ENCODE data around the gene REM1. TPM values are rescaled to one million over a fixed set of nuclear protein-coding genes. Genes with fewer than 3 reads are reported as not detected.

Gene REM1, protein sequence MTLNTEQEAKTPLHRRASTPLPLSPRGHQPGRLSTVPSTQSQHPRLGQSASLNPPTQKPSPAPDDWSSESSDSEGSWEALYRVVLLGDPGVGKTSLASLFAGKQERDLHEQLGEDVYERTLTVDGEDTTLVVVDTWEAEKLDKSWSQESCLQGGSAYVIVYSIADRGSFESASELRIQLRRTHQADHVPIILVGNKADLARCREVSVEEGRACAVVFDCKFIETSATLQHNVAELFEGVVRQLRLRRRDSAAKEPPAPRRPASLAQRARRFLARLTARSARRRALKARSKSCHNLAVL
- polyA plus RNA-seq (2012; ENCODE audit: insufficient read length, low read depth): not detected

DNA sequence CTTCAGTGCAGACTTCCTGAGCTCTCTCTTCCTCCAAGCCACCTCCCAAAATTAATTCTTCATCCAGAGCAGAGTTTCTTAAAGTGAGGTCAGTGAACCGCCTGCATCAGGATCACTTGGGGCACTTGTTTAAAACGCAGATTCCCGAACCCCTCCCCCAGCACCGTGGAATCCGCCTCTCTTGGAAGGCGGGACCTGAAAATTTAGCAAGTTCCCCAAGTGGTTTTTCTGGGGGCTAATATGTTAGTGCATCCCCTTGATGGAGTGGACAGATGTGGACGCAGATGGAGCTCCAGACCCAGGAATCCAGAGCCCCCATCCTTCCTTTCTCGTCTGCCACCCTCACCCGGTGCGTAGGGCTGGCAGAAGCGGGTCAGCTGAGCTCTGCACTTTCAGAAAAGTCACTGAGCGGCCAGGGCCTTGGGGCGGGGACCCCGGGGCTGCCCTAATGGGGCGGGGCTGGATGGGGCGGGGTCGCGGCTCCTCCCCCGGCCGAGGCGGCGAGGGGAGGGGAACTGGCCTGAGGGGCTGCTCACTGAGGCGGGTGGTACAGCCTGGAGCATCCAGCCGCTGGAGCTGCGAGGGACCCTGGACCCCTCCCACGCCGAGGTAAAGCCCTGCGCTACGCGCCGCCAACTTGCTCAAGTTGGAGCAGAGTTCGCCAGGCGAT lies at the start of gene REM1, which contains the start of gene DEFB124:
Gene REM1, plus strand, starts transcription at position 531 of the 670 bp plus-strand sequence. CDS start 1,158 bp downstream, outside the sequence.
Gene DEFB124, minus strand, starts transcription at position 370 of the 670 bp plus-strand sequence. CDS start 2,114 bp downstream, outside the sequence.
- TF ChIP-seq, protein P1, sequence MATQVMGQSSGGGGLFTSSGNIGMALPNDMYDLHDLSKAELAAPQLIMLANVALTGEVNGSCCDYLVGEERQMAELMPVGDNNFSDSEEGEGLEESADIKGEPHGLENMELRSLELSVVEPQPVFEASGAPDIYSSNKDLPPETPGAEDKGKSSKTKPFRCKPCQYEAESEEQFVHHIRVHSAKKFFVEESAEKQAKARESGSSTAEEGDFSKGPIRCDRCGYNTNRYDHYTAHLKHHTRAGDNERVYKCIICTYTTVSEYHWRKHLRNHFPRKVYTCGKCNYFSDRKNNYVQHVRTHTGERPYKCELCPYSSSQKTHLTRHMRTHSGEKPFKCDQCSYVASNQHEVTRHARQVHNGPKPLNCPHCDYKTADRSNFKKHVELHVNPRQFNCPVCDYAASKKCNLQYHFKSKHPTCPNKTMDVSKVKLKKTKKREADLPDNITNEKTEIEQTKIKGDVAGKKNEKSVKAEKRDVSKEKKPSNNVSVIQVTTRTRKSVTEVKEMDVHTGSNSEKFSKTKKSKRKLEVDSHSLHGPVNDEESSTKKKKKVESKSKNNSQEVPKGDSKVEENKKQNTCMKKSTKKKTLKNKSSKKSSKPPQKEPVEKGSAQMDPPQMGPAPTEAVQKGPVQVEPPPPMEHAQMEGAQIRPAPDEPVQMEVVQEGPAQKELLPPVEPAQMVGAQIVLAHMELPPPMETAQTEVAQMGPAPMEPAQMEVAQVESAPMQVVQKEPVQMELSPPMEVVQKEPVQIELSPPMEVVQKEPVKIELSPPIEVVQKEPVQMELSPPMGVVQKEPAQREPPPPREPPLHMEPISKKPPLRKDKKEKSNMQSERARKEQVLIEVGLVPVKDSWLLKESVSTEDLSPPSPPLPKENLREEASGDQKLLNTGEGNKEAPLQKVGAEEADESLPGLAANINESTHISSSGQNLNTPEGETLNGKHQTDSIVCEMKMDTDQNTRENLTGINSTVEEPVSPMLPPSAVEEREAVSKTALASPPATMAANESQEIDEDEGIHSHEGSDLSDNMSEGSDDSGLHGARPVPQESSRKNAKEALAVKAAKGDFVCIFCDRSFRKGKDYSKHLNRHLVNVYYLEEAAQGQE (IDR thresholded peaks at IDR 0.05; ENCODE audit: insufficient read depth in 1 of 2, low read depth in 2 of 2, low read length in 2 of 2): no peak
- TF ChIP-seq POLR2AphosphoS5 (IDR thresholded peaks at IDR 0.05; ENCODE audit: low read depth, low read length) (no peak), FOXP2 (optimal IDR thresholded peaks at IDR 0.05; ENCODE audit: borderline replicate concordance, extremely low read depth, extremely low read length, insufficient read depth) (no peak)

DNA sequence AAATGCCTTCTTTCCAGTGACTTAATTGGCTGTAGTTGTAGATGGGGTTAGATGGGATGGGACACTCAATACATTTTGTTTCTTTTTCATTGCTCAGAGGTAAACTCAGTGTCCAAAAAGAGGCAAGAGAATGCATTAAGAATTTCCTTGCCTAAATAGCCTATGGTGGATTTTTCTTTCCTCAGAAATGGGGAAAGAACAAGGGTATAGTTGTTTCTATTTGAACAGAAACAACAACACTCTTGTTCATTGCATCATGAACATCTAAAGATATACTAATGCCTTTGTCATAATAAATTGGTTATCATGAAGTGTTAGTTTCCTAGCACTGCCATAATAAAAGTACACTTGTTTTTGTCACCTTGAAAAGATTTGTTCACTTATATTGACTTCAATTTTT lies 49.3 kb upstream of the REM1 start:
- TF ChIP-seq POLR2AphosphoS5 (IDR thresholded peaks at IDR 0.05; ENCODE audit: low read depth, low read length) (no peak), TAF1 (IDR thresholded peaks at IDR 0.05; ENCODE audit: borderline replicate concordance, insufficient read depth, low read length) (no peak), SIN3A (IDR thresholded peaks at IDR 0.05; ENCODE audit: borderline replicate concordance, insufficient read depth, low read length) (no peak), FOXP2 (optimal IDR thresholded peaks at IDR 0.05; ENCODE audit: borderline replicate concordance, extremely low read depth, extremely low read length, insufficient read depth) (no peak)
- TF ChIP-seq, protein P1 (IDR thresholded peaks at IDR 0.05; ENCODE audit: insufficient read depth in 1 of 2, low read depth in 2 of 2, low read length in 2 of 2): no peak

DNA sequence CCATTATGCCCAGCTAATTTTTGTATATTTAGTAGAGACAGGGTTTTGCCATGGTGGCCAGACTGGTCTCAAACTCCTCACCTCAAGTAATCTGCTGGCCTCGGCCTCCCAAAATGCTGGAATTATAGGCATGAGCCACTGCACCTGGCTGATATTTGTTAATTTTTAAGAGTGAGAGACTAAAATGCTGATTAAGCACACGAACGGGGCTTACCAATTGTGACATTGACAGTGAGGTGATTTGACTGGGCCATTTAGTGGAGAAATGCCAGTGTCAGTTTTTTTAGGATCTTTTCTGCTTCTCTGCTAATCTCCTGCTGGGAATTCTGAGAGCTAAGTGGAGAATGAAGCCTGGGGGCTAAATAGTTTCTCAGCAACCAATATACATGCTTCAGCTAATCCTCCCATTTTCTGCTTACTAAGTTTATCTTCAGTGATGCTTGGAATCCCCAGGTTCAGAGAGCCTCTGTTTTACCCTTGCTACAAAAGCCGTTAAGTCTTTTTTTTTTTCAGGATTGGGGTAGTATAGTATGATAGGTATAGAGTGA lies 44.4 kb upstream of the REM1 start:
- no peak for TF ChIP-seq SIN3A (IDR thresholded peaks at IDR 0.05; ENCODE audit: borderline replicate concordance, insufficient read depth, low read length)
- TF ChIP-seq FOXP2 (optimal IDR thresholded peaks at IDR 0.05; ENCODE audit: borderline replicate concordance, extremely low read depth, extremely low read length, insufficient read depth): no peak
- no peak for TF ChIP-seq TAF1 (IDR thresholded peaks at IDR 0.05; ENCODE audit: borderline replicate concordance, insufficient read depth, low read length)
- TF ChIP-seq POLR2AphosphoS5 (IDR thresholded peaks at IDR 0.05; ENCODE audit: low read depth, low read length): no peak
- TF ChIP-seq, protein P1 (IDR thresholded peaks at IDR 0.05; ENCODE audit: insufficient read depth in 1 of 2, low read depth in 2 of 2, low read length in 2 of 2): no peak

DNA sequence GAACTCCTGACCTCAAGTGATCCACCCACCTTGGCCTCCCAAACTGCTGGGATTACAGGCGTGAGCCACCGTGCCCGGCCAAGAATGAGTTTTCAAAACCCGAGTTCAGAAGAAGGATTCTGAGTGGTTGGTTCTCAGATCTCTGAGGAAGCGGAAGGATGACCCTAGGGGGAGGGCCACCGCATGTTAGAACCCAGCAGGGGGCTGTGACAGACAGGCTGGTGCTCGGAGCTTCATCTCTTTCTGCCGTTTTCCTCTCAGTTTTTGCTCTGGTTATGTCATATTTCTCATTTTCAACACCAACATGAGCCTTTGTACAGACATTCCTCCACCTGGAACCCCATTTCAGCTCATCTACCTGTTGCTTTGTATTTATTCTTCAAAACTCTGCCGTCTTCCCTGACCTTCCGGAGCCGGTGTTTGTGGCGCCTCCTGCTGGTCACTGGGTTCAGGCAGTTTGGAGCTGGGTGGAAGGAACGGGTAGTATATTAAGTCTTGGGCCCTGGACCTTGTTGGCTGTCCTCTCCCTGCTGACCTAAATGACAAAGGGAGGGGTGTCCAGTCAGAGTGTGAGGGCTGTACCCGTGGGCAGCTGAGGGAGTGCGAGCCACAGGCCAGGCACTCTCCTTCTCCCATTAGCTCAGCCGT lies 35.0 kb upstream of the REM1 start, which contains the start of gene DEFB123:
Gene DEFB123, plus strand, starts transcription at position 621 of the 648 bp plus-strand sequence. CDS start 67 bp downstream, outside the sequence.
- TF ChIP-seq FOXP2 (optimal IDR thresholded peaks at IDR 0.05; ENCODE audit: borderline replicate concordance, extremely low read depth, extremely low read length, insufficient read depth) (no peak), POLR2AphosphoS5 (IDR thresholded peaks at IDR 0.05; ENCODE audit: low read depth, low read length) (no peak), TAF1 (IDR thresholded peaks at IDR 0.05; ENCODE audit: borderline replicate concordance, insufficient read depth, low read length) (no peak), SIN3A (IDR thresholded peaks at IDR 0.05; ENCODE audit: borderline replicate concordance, insufficient read depth, low read length) (no peak)
- TF ChIP-seq, protein P1 (IDR thresholded peaks at IDR 0.05; ENCODE audit: insufficient read depth in 1 of 2, low read depth in 2 of 2, low read length in 2 of 2): no peak

Data from PFSK-1 (cell line).